ENCODE data around the gene GPR61.
A peak's percentile ranks its signal among the peaks of the same experiment; 100 is the strongest.

The GPR61 gene

DNA sequence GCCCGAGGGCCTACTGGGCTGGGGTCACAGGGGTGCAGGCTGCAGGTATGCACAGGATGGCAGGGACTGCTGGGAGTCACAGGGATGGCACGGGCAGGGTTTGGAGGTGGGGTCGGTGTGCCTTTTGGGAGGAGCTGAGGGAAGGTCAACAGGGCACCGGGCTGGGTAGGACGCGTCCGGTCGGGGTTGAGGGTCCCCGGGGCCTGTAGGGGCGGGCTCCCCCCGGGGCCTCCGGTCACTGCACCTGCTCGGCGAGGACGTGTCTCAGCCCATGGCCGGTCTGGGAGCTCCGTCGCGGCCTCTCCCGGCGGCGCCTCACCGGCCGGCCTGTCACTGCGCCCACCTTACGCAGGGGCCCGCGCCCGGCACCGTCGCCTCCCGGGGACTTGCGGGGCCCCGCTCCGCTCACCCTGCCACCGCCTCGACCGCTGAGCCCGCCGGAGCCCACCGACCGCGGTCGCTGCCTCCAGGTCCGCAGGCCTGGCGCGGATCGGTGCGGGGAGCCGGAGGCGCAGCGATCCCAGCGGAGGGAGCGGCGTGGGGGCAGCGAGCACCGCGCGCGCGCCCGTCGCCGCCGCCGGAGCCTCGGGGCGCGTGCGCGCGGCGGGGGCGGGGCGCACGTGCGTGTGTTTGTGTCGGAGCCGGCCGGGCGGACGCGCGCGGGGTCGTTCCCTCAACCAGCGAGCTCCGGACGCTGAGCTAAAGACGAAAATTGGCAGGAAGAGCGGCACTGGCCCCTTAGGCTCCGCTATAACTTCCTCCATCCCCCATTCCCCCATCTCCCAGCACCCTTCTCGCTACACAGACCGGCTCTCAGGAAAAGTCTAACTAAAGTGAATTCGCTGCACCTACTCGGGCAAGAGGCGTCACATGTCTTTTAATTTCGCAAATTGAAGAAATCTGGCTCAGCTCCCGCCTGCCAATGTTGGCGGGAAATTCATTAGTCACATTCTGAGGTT is 30.2 kb upstream of the GPR61 start, which contains the start of gene AMIGO1:
TSS of gene AMIGO1 (minus strand) at position 552 of the 959 bp plus-strand sequence. CDS start 815 bp downstream, outside the sequence.
- peak; percentile 72 for DNase-seq

GRCh38 chr1:109513110-109513710 is 26.5 kb upstream of the GPR61 start:
- DNase-seq: peak; percentile 13

DNA sequence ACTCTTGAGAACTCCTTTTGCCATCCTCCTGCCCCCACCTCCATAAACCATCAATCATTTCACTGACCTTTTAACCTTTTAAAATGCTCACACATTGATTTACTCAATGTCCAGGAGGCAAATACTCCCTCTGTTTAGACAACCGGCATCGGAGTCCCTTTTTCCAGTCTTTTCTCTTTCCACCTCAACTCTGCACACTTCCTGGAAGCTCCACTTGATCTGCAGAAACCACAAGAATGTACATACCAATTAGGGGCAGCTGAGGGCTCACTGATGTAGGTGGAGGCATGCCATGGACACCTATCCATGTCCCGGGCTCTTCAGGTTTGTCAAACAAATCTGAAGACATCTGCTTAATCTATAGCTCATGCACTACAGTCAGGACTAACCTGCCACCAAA is 24.8 kb upstream of the GPR61 start:
- DNase-seq: no peak

DNA sequence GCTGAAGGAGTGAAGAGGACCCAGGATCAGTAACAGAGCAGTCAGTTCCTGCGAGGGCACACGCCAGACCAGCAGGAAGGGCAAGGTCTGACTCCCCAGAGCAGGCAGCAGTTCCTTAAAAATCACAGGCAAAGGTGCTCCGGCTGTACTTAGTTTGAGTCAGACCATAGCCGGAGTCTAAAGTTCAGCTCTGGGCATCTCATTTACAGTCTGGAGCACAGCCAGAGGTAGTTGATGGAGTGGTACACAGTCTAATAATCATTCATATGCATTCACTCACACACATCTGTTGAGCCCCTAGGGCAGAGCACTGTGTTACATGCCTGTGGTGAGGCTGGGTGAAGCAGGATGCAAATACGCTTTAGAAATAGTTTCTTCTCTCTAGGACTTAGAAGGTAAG is 22.8 kb upstream of the GPR61 start:
- DNase-seq: peak; percentile 85

DNA sequence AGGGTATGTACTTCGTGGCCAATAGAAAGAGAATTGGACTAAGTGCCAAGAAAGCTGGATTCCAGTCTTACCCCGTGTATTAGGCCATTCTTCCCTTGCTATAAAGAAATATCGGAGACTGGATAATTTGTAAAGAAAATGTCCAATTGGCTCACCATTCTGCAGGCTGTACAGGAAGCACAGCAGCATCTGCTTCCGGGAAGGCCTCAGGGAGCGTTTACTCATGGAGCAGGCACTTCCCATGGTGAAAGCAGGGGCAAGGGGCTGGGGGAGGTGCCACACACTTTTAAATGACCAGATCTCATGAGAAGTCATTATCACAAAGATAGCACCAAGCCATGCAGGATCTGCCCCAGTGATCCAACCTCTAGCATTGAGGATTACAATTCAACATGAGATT is 22.3 kb upstream of the GPR61 start:
- DNase-seq: peak; percentile 6

GRCh38 chr1:109521002-109521951 is 18.4 kb upstream of the GPR61 start:
- DNase-seq: peak; percentile 28

- DNase-seq: no peak
These were observed 17.6 kb upstream of the GPR61 start for GRCh38 chr1:109522026-109522425.

GRCh38 chr1:109523706-109524105 is 16.0 kb upstream of the GPR61 start:
- DNase-seq: no peak

DNA sequence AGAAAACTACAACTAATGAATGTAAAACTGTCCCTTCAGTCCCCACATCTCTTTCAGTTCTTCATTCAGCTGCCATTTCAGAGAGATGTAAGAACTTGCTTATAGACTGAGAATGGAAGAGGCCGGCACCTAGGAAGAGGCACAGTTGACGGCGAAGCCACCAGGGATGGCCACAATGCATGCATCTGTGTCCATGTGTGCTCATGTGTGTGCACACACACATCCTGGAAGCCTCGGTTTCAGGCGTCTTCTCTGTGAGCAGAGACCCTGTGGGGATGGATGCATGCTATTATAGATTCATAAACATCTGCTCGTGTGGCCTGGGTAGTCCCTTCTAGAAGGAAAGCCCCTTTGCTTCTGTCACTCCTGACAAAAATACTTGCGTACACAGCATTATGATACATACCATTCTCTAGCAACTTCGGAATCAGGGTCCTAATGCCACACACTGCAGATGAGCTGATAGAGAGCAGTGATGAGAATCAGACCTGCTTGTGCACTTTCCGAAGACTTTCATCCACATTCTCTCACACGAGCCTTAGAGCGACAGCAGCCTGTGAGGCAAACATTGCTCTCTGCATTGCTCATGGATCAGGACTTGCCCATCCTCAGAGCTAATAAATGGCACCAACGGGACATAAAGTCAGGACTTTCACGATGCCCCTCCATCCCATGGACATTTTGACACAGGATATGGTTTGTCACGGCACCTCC is 12.4 kb upstream of the GPR61 start:
- no peak for DNase-seq

DNA sequence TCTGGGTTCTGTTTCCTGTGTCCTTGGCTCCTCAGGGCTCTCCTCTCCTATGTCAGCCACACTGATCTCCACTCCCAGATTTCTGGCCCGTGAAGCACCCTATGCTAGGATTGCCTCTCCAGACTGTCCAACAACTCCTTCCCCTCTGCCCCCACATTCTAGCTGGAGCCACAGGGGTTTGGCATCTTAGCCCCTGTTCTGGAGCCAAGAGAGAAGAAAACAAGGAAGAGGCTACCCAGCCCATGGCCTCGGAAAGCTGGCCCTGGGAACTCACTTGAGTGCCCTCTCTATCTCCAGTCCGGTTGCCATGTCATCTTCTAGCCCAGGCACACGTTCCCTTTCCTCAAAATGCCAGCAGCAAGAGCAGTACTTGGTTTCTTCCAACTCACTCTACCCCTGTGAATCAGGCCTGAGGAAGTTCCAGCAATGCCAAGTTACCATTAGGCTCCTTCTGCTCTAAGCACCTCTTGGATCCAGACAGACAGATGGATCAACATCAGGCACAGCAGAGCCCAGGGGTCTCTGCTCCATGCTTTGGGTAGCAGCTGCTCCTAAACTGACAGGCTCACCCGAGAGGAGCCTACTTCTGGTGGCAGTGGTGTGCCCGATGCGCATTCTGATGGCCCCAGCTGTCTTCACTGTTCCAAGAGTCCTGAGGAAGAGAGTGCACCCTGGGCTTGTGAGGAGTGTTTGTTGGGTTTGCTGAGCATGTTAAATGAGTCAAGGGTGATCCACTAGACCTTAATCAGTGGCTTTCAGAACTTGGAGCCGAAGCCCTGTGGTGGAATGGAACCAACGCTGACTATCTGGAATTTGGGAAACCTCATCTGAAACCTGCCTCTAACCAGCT is 11.6 kb upstream of the GPR61 start:
- no peak for DNase-seq

DNA sequence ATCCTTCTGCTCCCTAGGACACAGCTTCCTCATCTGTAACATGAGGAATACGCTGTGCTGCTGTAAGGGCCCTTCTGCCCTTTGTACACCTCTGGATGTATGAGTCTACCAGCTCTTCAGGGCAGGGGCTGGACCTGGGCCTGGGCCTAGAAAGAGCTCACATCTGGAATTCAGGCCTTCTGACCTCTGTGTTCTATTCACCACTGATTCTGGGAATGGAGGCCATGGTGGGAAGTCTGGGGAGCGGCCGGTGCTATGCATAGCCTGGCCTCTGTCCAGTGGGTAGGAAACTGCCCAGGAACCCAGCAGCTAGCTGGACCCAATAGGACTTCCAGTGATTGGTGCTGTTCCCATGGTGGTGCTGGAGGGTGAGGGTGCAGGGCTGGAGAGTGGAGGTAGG is 11.0 kb upstream of the GPR61 start:
- DNase-seq: no peak

DNA sequence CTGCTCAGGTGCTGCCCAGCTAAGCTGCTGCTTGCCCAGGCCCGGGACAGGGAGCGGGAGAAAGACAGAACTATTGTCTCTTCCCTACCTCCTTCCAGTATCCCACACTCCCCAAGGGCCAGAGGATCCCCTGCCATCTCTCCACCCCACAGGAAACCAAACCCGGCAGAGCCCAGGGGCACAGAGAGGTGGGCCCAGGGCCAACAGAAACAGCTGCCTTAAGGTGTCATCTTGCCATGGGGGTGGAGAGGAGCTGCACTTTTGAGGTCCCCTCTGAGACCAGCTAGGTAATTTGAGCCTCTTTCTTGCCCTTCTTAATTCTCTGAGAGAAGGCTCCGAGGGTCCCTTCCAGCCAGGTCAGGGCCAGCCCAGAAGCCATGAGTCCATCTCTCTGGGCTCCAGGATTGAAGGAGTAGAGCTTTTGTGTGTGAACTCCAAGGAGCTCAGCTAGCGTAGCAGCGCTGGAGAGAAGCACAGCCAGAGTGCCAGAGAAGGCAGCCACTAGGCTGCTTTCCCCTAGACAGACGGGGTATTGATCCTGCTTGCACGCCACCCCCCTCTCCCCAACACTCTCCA is 9.7 kb upstream of the GPR61 start:
- DNase-seq: peak; percentile 79

DNA sequence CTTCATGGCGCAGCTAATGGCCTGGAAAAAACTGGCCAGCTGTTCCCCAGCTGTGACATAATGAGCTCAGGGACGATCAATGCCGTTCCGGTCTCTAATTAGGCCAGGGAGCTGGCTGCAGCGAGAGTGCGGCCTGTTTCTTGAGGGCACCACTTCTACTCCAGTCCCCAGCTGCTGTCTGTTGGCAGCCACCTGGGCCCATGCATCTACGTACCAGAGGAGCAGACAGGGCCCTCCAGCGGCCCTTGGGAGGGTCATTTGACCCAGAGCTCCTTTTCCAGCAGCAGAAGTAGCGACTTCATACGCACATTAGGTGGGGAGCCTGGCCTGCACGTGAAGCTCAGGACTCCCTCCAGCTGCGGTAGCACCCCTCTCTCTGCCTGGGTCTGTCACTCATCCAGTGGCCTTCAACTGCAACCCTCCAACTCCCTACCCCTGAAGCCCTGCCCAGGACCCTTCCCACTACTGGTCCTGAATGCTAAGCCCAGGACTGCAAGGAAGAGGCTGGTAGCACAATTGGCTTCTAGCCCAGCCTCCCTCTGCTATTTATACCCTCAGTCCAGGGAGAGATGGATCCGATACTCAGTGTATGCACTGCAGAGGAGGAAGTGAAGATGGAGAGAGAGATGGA is 9.1 kb upstream of the GPR61 start:
- DNase-seq: peak; percentile 87

GRCh38 chr1:109531380-109531779 is 8.3 kb upstream of the GPR61 start:
- DNase-seq: no peak

- DNase-seq: no peak
These were observed 7.8 kb upstream of the GPR61 start for GRCh38 chr1:109531826-109532364.

DNA sequence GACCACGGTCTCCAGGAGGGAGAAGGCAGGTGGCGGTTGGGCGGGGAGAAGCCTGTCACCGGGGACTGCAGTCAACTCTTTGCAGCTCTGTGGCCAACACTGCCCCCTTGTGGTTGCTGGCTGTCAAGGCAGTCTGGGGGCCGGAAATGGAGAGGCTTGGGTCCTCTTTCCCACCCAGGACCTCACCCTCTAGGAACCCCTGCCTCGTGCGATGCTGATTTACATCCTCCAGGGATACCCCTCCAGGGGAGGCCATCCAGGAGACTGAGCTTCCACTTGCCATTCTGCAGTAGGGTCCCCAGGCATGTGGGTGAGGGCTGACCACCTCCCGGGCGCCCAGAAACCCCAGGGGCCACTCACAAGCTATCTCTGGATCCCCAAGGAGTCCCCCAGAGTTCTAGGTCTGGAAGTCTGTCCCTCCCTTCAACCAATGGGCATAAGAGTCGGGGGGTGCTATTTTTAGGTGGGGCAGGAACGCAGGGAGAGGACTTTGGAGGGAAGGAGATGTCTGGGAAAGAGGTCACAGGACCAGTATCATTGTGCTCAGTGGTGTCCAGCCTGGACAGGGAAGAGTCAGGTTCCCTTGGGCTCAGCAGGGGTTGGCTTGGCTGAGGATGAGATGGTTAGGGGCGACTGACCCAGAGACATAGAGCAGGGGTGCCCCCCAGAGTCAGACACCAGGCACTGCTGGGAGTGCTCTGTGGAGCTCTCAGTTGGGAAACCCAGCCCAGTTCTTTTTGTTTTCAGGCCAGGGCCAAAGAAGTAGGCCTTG is 7.1 kb upstream of the GPR61 start:
- DNase-seq: peak; percentile 80

- DNase-seq: no peak
These were observed 5.3 kb upstream of the GPR61 start for GRCh38 chr1:109534307-109534858.

GRCh38 chr1:109535481-109535880 is 4.2 kb upstream of the GPR61 start:
- no peak for DNase-seq

GRCh38 chr1:109535971-109536491 is 3.6 kb upstream of the GPR61 start:
- DNase-seq: peak; percentile 49

Data from NCI-H69 (cell line).